Epithelial cell of prostate (primary cell): ENCODE data around the gene TBC1D2B.
A peak's percentile ranks its signal among the peaks of the same experiment; 100 is the strongest.
"Not testable (repeated sequence)": the region's sequence is repeated elsewhere in the genome, so short reads cannot be mapped to it uniquely, and the experiment has no call there.

Source experiments
- DNase-seq: peaks from one replicate; pipeline ENCODE4 v3.0.0-alpha.2; 2011; ENCODE audit warnings: low read depth, low spot score
- H3K27ac ChIP-seq: fragments of 450-650 bp; 2 replicates; pipeline ENCODE4 v1.5.1; 2017; ENCODE audit warnings: mild to moderate bottlenecking

Gene TBC1D2B

GRCh38 chr15:77964193-77964592 is 113.3 kb downstream of the TBC1D2B start:
- no peak overlapping the region for H3K27ac ChIP-seq
- no peak for DNase-seq

- peak; percentile 5 for DNase-seq
- H3K27ac ChIP-seq: no peak overlapping the region
Observed at GRCh38 chr15:77959432-77959879, 118.1 kb downstream of the TBC1D2B start.

- not testable (repeated sequence) for H3K27ac ChIP-seq, DNase-seq
Observed at GRCh38 chr15:77958716-77959431, 118.6 kb downstream of the TBC1D2B start.

- H3K27ac ChIP-seq, DNase-seq: not testable (repeated sequence)
Observed at GRCh38 chr15:77958021-77958420, 119.5 kb downstream of the TBC1D2B start.

- DNase-seq, H3K27ac ChIP-seq: not testable (repeated sequence)
Observed at GRCh38 chr15:77953926-77954325, 123.6 kb downstream of the TBC1D2B start.

- not testable (repeated sequence) for H3K27ac ChIP-seq, DNase-seq
Observed at GRCh38 chr15:77952928-77953446, 124.5 kb downstream of the TBC1D2B start.

GRCh38 chr15:77951105-77951786 is 126.3 kb downstream of the TBC1D2B start:
- not testable (repeated sequence) for DNase-seq, H3K27ac ChIP-seq

- not testable (repeated sequence) for DNase-seq, H3K27ac ChIP-seq
Observed at GRCh38 chr15:77950470-77950869, 127.0 kb downstream of the TBC1D2B start.

GRCh38 chr15:77945566-77945965 is 131.9 kb downstream of the TBC1D2B start:
- no peak for DNase-seq
- no peak overlapping the region for H3K27ac ChIP-seq
